Subcutaneous abdominal adipose tissue (tissue), 5 donors: ENCODE data around the gene HAPSTR1.
"Not testable (repeated sequence)": the region's sequence is repeated elsewhere in the genome, so short reads cannot be mapped to it uniquely, and the experiment has no call there.

Experiments
- H3K27ac ChIP-seq: one replicate; pipeline ENCODE4 v1.7.0; 2013; ENCODE audit warnings: low read depth, mild to moderate bottlenecking, inconsistent platforms, low read length, moderate library complexity
- H3K27me3 ChIP-seq, 5 donors: one replicate each; pipeline ENCODE4 v1.7.0; 2013; ENCODE audit warnings: low read length in 5 of 5, inconsistent platforms in 1 of 5; ENCODE audit not compliant: control insufficient read depth in 5 of 5, insufficient read depth in 4 of 5
- H3K36me3 ChIP-seq, 5 donors: one replicate each; pipeline ENCODE4 v1.7.0; 2013; ENCODE audit warnings: low read length in 5 of 5; ENCODE audit not compliant: control insufficient read depth in 5 of 5, insufficient read depth in 5 of 5
- H3K4me1 ChIP-seq, 5 donors: one replicate each; pipeline ENCODE4 v1.7.0; 2013; ENCODE audit warnings: low read length in 5 of 5, mild to moderate bottlenecking in 3 of 5, moderate library complexity in 1 of 5; ENCODE audit not compliant: control insufficient read depth in 5 of 5, insufficient read depth in 5 of 5
- H3K4me3 ChIP-seq, 5 donors: one replicate each; pipeline ENCODE4 v1.7.0; 2013; ENCODE audit warnings: low read length in 5 of 5, low read depth in 1 of 5
- H3K9ac ChIP-seq, 5 donors: one replicate each; pipeline ENCODE4 v1.7.0; 2013; ENCODE audit warnings: low read length in 5 of 5, mild to moderate bottlenecking in 4 of 5, moderate library complexity in 3 of 5
- H3K9me3 ChIP-seq, 5 donors: one replicate each; pipeline ENCODE4 v1.7.0; 2013; ENCODE audit warnings: low read length in 5 of 5; ENCODE audit not compliant: control insufficient read depth in 5 of 5
- donor health status: healthy.
- donor health status: healthy.
- donor health status: healthy.
- donor health status: healthy.
- donor health status: healthy.

The HAPSTR1 gene

GRCh38 chr16:9068886-9069285, 22.6 kb upstream of the HAPSTR1 start:
- Histone ChIP-seq H3K36me3 (no peaks in the 10 kb centered on the region), H3K27ac (no peak overlapping the region), H3K4me1 (no peaks in the 10 kb centered on the region), H3K27me3 (no peaks in the 10 kb centered on the region), H3K9me3 (peaks cover 0 to 7% (median 3%) of the 10 kb centered on the region in 5 donors), H3K4me3 (no peak overlapping the region), H3K9ac (no peak overlapping the region)

- H3K36me3 ChIP-seq: no peaks in the 10 kb centered on the region
- peaks cover 0 to 7% (median 3%) of the 10 kb centered on the region in 5 donors for H3K9me3 ChIP-seq
- no peak overlapping the region for H3K27ac ChIP-seq
- no peaks in the 10 kb centered on the region for H3K4me1 ChIP-seq
- H3K4me3 ChIP-seq: no peak overlapping the region
- H3K9ac ChIP-seq: no peak overlapping the region
- no peaks in the 10 kb centered on the region for H3K27me3 ChIP-seq
Measured at GRCh38 chr16:9070254-9070653, 21.2 kb upstream of the HAPSTR1 start.

GRCh38 chr16:9071377-9071776, 20.1 kb upstream of the HAPSTR1 start:
- Histone ChIP-seq H3K4me1 (no peaks in the 10 kb centered on the region), H3K4me3 (no peak overlapping the region), H3K9ac (no peak overlapping the region), H3K27me3 (no peaks in the 10 kb centered on the region), H3K9me3 (peaks cover 0 to 7% (median 3%) of the 10 kb centered on the region in 5 donors), H3K36me3 (no peaks in the 10 kb centered on the region), H3K27ac (no peak overlapping the region)

- Histone ChIP-seq H3K4me1 (no peaks in the 10 kb centered on the region), H3K27ac (no peak overlapping the region), H3K27me3 (no peaks in the 10 kb centered on the region), H3K9ac (no peak overlapping the region), H3K36me3 (no peaks in the 10 kb centered on the region), H3K4me3 (no peak overlapping the region), H3K9me3 (peaks cover 0 to 5% (median 3%) of the 10 kb centered on the region in 5 donors)
Measured at GRCh38 chr16:9072806-9073341, 18.6 kb upstream of the HAPSTR1 start.

- Histone ChIP-seq H3K27me3 (no peaks in the 10 kb centered on the region), H3K4me3 (no peak overlapping the region)
Measured at GRCh38 chr16:9075299-9076071, 16.0 kb upstream of the HAPSTR1 start.

GRCh38 chr16:9077091-9077809, 14.2 kb upstream of the HAPSTR1 start:
- Histone ChIP-seq H3K9me3 (no peaks in the 10 kb centered on the region), H3K27me3 (no peaks in the 10 kb centered on the region), H3K4me1 (peaks cover 0 to 4% (median 0%) of the 10 kb centered on the region in 5 donors), H3K9ac (no peak overlapping the region), H3K4me3 (no peak overlapping the region), H3K36me3 (no peaks in the 10 kb centered on the region), H3K27ac (no peak overlapping the region)

More at GRCh38 chr16:9075299-9076071, 16.0 kb upstream of the HAPSTR1 start:
- Histone ChIP-seq H3K9ac (no peak overlapping the region), H3K27ac (no peak overlapping the region), H3K36me3 (no peaks in the 10 kb centered on the region), H3K4me1 (peaks cover 0 to 4% (median 0%) of the 10 kb centered on the region in 5 donors), H3K9me3 (no peaks in the 10 kb centered on the region)

- not testable (repeated sequence) for H3K9me3 ChIP-seq, H3K4me1 ChIP-seq, H3K36me3 ChIP-seq, H3K9ac ChIP-seq, H3K27me3 ChIP-seq
- Histone ChIP-seq H3K27ac (peak overlapping the region; percentile 35), H3K4me3 (peak overlapping the region in 1 of 5 donors; percentile 1)
Measured at GRCh38 chr16:9078467-9079429, 12.7 kb upstream of the HAPSTR1 start.

GRCh38 chr16:9079430-9079812, 12.0 kb upstream of the HAPSTR1 start:
- Histone ChIP-seq H3K36me3 (no peaks in the 10 kb centered on the region), H3K9me3 (no peaks in the 10 kb centered on the region), H3K4me1 (peaks cover 0 to 4% (median 0%) of the 10 kb centered on the region in 5 donors), H3K27me3 (no peaks in the 10 kb centered on the region), H3K9ac (no peak overlapping the region), H3K27ac (no peak overlapping the region), H3K4me3 (no peak overlapping the region)

GRCh38 chr16:9081158-9081557, 10.3 kb upstream of the HAPSTR1 start:
- Histone ChIP-seq H3K9ac (no peak overlapping the region), H3K4me1 (peaks cover 0 to 4% (median 0%) of the 10 kb centered on the region in 5 donors), H3K27ac (no peak overlapping the region), H3K36me3 (no peaks in the 10 kb centered on the region), H3K27me3 (no peaks in the 10 kb centered on the region), H3K9me3 (no peaks in the 10 kb centered on the region), H3K4me3 (no peak overlapping the region)
